ENCODE results near the gene WDR47. TPM values are rescaled to one million over a fixed set of nuclear protein-coding genes. Genes with fewer than 3 reads are reported as not detected.
A peak's percentile ranks its signal among the peaks of the same experiment; 100 is the strongest.

Gene WDR47
- polyA plus RNA-seq, 2 of the 4 experiments (the other 2 are of a cell fraction) = 5.5 to 10.8 TPM

DNA sequence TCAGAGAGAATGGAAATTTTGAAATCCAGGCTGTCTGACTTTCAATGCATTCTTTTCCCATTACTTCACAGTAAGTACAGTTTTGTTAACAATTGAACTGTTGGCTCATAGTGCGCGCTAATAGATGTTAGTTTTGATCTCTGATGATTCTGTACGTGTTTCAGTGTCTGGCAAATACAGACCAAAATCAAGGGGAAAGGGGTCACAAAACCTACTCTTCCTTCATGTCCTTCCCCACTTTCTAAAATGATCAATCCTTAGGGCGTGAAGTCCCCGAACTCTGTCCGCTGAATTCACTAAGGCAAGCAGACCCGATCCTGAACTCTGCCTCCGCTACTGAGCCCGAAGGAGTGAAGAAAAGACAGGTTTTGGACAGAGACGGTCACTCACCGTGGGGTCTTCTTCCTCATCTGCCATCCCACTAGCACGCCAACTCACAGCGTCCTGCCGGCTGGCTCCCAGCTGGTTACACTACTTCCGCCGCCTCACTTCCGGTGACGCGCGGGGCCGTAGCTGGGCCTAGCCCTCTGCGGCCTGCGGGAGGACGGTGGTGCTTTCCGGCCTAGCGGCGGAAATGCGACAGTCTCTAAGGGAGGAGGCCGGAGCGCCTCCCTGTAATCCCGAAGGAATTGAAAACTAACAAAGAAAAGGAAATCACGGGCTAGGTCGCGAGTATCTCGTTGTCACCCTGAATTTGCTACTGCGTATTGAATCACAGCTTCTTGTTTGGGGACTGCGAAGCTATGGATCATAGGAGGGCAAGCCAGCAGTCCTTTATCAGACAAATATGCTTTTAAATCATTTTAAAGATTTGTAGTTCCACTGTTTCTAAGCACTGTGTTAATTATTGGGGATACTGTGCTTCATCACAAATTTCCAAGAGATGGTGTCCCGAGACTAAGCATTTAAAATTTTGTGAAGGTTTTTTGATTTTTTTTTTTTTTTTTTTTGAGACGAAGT is 33.9 kb upstream of the WDR47 start, which contains the start of gene TAF13 (continued):
- no peak for TF ChIP-seq RARB (CRISPR knock-in tag; IDR thresholded peaks at IDR 0.05)
- peak; percentile 74; the same call in 1 of the 2 replicates for TF ChIP-seq PHF8 (IDR thresholded peaks at IDR 0.05; ENCODE audit: borderline replicate concordance, low read depth)
- TF ChIP-seq RFX5 (IDR thresholded peaks at IDR 0.05) = no peak
- no peak for TF ChIP-seq KDM1A (IDR thresholded peaks at IDR 0.05; ENCODE audit: low read depth)
- no peak for TF ChIP-seq MYC (IDR thresholded peaks at IDR 0.05; ENCODE audit: borderline replicate concordance, low read length)
- no peak for TF ChIP-seq CEBPB (IDR thresholded peaks at IDR 0.05)
- TF ChIP-seq NPAS2 (CRISPR knock-in tag; IDR thresholded peaks at IDR 0.05; ENCODE audit: borderline replicate concordance) = no peak

GRCh38 chr1:109069294-109069693 is 27.4 kb upstream of the WDR47 start:
- WGBS (ENCODE audit: missing lambda C conversion rate) = 69% methylated on average over 1 of the region's 1 CpG
- TF ChIP-seq, protein P1, sequence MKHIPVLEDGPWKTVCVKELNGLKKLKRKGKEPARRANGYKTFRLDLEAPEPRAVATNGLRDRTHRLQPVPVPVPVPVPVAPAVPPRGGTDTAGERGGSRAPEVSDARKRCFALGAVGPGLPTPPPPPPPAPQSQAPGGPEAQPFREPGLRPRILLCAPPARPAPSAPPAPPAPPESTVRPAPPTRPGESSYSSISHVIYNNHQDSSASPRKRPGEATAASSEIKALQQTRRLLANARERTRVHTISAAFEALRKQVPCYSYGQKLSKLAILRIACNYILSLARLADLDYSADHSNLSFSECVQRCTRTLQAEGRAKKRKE (CRISPR knock-in tag; IDR thresholded peaks at IDR 0.05; ENCODE audit: low read depth) = no peak
- no peak for TF ChIP-seq CHD2 (IDR thresholded peaks at IDR 0.05; ENCODE audit: low read length, partially characterized antibody)
- ATAC-seq = no peak
- H3K9me3 ChIP-seq = no peaks in the 10 kb centered on the region
- CTCF ChIA-PET = interaction anchor here (0.6 to 1.9 kb wide), 4 partner anchors 14 to 250 kb away, joined by 3 to 6 read pairs (median 3); a partner anchor contains a TSS
- no peaks in the 10 kb centered on the region for H3K4me1 ChIP-seq
- H3K4me3 ChIP-seq = no peak overlapping the region
- H3K27ac ChIP-seq = no peak overlapping the region
- no peak for FAIRE-seq
- POLR2A ChIA-PET = no interaction called here
- no peak for DNase-seq (ENCODE audit: low read depth in 1 of 2, low spot score in 1 of 2)
- no peak overlapping the region for H3K4me2 ChIP-seq

GRCh38 chr1:109067883-109068282 is 26.0 kb upstream of the WDR47 start:
- Histone ChIP-seq H3K4me3 (no peak overlapping the region), H3K9me3 (no peaks in the 10 kb centered on the region), H3K4me2 (no peak overlapping the region), H3K27ac (no peak overlapping the region), H3K4me1 (no peaks in the 10 kb centered on the region)
- POLR2A ChIA-PET = interaction anchor here (0.6 kb wide), 1 partner anchor 27 kb away, joined by 4 read pairs; no protein-coding TSS in a partner anchor
- ATAC-seq = no peak
- no peak for DNase-seq (ENCODE audit: low read depth in 1 of 2, low spot score in 1 of 2)
- no peak for FAIRE-seq
- 96% methylated on average over 8 of the region's 8 CpGs for WGBS (ENCODE audit: missing lambda C conversion rate)
- CTCF ChIA-PET = interaction anchor here (0.6 kb wide), 1 partner anchor 598 kb away, joined by 3 read pairs; no protein-coding TSS in a partner anchor
- TF ChIP-seq PHF8 (IDR thresholded peaks at IDR 0.05; ENCODE audit: borderline replicate concordance, low read depth) (no peak), POLR2AphosphoS2 (conservative IDR thresholded peaks at IDR 0.05; ENCODE audit: low read length) (no peak), MYC (IDR thresholded peaks at IDR 0.05; ENCODE audit: borderline replicate concordance, low read length) (no peak), PBX3 (IDR thresholded peaks at IDR 0.05) (no peak), HOXB5 (CRISPR knock-in tag; IDR thresholded peaks at IDR 0.05) (no peak), MAX (IDR thresholded peaks at IDR 0.05) (no peak), EHF (CRISPR knock-in tag; IDR thresholded peaks at IDR 0.05) (no peak), CBX8 (IDR thresholded peaks at IDR 0.05) (no peak), HOXB13 (CRISPR knock-in tag; IDR thresholded peaks at IDR 0.05; ENCODE audit: low read depth) (no peak), CHD2 (IDR thresholded peaks at IDR 0.05; ENCODE audit: low read length, partially characterized antibody) (no peak), SREBF2 (IDR thresholded peaks at IDR 0.05) (no peak), CTCF (IDR thresholded peaks at IDR 0.05) (no peak)
- TF ChIP-seq, protein P2, sequence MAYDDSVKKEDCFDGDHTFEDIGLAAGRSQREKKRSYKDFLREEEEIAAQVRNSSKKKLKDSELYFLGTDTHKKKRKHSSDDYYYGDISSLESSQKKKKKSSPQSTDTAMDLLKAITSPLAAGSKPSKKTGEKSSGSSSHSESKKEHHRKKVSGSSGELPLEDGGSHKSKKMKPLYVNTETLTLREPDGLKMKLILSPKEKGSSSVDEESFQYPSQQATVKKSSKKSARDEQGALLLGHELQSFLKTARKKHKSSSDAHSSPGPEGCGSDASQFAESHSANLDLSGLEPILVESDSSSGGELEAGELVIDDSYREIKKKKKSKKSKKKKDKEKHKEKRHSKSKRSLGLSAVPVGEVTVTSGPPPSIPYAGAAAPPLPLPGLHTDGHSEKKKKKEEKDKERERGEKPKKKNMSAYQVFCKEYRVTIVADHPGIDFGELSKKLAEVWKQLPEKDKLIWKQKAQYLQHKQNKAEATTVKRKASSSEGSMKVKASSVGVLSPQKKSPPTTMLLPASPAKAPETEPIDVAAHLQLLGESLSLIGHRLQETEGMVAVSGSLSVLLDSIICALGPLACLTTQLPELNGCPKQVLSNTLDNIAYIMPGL (CRISPR knock-in tag; IDR thresholded peaks at IDR 0.05; ENCODE audit: borderline replicate concordance) = no peak
- TF ChIP-seq, protein P3, sequence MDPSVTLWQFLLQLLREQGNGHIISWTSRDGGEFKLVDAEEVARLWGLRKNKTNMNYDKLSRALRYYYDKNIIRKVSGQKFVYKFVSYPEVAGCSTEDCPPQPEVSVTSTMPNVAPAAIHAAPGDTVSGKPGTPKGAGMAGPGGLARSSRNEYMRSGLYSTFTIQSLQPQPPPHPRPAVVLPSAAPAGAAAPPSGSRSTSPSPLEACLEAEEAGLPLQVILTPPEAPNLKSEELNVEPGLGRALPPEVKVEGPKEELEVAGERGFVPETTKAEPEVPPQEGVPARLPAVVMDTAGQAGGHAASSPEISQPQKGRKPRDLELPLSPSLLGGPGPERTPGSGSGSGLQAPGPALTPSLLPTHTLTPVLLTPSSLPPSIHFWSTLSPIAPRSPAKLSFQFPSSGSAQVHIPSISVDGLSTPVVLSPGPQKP (IDR thresholded peaks at IDR 0.05; ENCODE audit: low read depth, low read length) = no peak

Measured in A549 (cell line).